GM18519 (cell line): ENCODE data around the gene MAPK11.

Experiments used
- ATAC-seq: cut with Tn5 transposase; IDR thresholded peaks from one replicate; pipeline ENCODE4 v1.9.1; 2021; ENCODE audit warnings: mild to moderate bottlenecking, moderate library complexity; ENCODE audit not compliant: unreplicated experiment, low FRiP score

Gene MAPK11

DNA sequence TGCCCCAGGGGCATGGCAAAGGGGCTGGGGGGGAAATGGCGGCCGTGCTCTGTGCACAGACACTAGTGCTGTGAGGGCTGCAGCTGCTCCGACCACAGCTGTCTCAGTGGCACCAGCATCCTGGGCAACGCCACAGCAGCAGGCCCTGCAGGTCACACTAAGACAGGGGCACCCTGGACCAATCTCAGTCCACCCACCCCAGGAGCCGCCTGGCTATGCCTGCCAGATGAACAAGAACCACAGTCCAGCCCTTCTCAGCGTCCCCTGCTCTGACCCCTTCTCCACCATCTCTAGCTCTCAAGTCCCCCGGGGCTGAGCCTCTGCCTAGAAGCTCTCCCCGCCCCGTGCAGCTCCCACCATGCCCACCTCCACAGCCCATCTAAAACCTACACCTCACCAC is 41.8 kb downstream of the MAPK11 start:
- ATAC-seq, result no peak

DNA sequence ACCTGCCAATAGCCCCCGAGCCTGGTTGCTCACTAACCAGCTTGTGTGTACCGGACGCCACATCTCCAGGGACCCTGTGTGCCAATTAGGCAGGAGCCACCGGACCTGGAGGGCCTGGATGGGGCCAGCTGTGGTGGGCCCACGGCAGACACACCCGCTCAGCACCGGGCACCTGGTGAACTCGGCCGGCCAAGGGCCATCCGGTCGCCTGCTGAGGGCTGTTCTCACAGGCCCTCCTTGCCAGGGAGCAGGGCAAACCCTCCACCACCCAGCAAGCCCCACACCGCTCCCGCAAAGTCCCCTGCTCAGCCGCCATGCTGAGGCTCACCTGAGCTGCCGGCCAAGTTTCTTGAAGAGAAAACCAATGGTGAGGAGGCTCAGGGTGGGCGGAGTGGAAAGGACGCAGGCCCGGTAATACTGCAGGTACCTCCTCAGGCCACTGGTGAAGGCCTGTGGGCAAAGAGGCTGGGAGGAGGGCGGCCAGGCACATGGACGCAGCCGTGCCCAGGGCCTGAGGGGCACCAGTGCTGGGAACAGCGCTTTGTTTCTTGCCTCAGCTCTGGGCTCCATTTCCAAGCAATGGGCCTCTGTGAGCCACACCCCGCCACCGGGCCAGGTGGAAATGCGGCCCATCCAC is 42.5 kb downstream of the MAPK11 start:
- ATAC-seq, result no peak

DNA sequence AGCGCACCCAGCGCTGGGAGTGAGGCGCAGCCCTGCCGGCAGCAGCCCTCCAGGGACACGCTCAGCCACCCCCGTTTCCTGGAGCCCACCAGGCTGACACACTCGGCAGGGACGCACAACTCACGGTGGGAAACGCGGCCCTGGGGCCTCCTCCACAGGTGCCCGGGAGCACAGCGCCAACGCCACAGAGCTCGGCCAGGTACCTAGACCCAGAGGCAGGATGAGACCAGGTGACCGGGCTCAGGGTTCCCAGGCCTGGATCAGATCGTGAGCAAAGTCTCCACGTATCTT is 43.4 kb downstream of the MAPK11 start:
- ATAC-seq, result no peak

DNA sequence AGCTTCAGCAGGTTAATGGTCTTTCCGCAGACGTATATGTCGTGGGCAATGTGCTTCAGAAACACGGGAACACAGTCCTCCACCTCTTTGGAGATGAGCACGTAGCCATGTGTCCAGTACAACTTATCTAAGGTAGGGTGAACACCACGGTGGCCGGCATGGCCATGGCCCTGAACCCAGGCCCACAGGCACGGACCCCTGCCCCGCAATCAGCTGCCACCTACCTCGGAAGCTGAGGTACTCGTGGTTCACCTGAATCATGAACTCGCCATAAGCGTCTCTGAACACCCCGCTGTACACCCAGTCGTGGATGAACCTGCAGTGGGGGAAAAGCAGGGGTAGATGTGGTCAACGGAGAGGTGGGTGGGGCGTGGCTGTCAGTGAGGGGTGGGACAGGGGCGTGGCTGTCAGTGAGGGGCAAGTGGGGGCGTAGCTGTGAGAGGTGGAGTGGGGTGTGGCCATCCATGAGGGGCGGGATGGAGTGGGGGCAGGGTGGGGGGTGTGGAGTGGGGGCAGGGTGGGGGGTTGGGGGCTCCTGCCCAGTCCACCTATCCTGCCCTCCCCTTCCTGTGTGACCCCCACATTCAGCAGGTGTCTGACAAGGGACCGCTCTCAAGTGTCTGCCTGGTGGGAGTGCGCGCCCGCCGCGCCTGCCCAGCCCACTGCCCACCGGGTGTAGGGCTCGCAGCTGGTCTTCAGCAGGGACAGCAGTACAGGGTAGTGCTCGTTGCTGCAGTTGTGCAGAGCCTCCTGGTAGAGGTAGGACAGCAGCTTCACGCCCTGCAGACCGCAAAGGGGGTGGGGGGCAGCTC is 43.9 kb downstream of the MAPK11 start:
- ATAC-seq, result no peak

DNA sequence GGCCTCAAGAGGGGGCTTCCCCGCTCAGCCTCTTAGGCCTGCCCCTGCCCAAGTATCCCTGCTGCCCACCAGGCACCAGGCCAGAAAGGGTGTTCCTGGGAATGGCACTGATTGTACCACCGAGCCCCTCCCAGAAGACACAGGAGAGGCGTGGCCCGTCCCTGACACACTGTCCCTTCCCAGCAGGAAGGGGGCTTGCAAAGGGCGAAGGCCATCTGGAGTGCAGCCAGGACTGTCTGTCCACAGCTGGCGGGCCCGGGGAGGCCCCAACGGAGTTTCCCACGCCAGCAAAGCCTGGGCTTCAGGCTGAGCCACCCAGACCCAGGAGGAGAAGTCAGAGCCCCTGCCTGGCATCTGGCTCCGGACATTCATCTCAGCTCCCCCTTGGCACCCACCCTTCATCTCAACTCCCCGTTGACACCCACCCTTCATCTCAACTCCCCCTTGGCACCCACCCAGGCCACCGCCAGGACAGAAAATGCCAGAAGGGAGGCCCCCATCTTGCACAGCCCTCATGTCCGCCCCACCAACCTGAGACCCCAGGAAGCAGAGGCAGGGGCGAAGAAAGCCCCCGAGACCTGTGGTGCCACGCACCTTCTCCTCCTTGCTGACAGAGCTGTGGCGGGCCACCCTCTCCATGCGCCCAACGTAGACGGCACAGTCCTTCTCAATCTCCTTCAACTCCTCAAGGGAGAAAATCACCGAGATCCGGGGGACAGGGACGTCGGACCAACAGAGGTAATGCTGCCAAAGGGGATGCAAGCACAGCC is 44.8 kb downstream of the MAPK11 start:
- ATAC-seq, result no peak

DNA sequence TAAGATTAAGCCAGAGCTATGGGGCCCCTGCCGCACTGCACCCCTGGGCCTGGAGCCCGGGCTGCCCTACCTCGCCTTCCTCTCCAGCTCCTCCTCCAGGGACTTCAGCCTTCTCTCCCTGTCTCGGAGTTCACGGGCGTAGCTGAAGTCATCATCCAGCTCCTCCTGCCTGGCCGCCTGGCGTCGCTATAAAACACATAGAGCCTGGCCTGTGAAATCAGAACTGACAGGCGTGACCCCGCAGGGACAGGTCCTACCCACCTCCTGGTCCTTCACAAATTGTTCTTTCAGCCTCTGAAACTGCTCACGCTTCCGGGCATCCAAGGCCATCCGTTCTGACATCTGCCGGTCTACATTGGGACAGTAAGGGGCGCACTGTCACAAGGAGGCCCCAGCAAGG is 46.1 kb downstream of the MAPK11 start:
- no peak for ATAC-seq

DNA sequence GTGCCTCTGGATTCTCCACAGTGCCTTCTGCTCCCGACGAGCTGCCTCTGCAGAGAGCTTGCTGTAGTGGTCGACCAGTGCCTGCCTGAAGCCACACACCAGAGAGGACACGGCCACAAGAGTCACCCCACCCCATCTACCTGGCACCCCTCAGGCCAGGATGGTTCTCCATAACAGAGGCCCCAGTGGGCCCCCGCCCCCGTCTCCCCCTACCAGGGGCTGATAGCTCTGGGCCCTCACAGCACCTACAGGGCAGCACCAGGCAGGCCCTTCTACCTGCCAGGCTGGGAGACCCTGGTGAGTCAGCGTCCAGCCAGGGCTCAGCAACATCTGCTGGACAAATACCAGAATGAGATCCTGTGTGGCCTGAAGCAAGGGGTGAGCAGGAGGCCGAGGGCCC is 47.7 kb downstream of the MAPK11 start:
- ATAC-seq, result no peak

DNA sequence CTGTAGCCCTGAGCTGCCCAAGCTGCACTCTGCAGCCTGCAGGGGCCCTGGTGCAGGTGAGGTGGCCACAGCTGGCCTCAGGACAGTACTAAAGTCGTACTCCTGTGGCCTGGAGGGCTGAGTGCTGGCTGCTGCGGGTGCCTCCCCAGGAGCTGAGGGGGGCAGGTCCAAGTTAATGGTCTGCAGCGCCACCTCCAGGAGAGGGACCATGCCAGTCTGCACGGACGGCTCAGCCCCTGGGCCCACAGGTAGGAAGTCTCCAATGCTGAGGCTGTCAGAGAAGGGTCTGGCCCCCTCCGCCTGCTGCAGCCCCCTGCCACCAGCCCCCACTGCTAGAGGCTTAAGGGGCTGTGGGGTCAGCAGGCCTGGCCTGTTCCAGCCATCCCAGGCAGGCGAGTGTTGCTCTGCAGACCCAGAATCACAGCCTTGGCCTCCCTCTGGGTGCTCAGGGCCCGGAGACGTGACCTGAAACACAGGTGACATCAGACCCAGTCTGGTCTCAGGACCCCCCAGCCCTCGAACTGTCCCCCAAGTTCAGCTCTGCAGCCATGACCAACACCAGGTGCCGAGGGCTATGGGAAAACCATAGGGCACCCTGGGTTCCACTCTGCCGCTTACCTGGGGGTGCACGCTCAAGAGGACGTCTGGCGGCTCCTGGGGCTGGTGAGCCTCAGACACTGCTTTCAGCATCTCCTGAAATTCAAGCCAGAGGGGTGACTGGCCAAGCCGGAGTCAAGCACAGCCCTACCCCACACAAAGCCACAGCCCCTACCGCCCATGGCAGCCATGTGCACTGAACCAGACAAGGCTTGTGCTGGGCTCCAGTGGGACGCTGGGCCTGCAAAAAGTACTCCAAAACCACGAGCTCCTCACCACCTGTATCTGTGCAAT is 48.5 kb downstream of the MAPK11 start:
- ATAC-seq, result no peak

DNA sequence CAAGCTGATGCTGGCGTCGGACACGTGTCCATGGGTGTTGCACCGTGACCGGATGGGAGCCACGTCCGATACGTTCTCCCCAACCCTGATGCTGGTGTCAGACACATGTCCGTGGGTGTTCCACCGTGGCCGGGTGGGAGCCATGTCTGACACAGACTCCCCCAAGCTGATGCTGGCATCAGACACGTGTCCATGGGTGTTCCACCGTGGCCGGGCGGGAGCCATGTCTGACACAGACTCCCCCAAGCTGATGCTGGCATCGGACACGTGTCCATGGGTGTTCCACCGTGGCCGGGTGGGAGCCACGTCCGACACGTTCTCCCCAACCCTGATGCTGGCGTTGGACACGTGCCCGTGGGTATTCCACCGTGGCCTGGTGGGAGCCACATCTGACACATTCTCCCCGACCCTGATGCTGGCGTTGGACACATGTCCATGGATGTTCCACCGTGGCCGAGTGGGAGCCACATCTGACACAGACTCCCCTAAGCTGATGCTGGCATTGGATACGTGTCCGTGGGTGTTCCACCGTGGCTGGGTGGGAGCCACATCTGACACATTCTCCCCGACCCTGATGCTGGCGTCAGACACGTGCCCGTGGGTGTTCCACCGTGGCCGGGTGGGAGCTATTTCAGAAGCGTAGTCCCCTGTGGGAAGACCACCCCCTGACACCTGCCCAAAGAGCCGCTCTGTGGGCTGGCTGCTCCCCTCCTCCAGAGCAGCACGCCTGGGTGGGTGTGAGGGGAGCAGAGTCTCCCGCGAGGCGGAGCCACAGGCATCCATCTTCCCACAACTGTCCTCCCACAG is 49.4 kb downstream of the MAPK11 start:
- no peak for ATAC-seq

DNA sequence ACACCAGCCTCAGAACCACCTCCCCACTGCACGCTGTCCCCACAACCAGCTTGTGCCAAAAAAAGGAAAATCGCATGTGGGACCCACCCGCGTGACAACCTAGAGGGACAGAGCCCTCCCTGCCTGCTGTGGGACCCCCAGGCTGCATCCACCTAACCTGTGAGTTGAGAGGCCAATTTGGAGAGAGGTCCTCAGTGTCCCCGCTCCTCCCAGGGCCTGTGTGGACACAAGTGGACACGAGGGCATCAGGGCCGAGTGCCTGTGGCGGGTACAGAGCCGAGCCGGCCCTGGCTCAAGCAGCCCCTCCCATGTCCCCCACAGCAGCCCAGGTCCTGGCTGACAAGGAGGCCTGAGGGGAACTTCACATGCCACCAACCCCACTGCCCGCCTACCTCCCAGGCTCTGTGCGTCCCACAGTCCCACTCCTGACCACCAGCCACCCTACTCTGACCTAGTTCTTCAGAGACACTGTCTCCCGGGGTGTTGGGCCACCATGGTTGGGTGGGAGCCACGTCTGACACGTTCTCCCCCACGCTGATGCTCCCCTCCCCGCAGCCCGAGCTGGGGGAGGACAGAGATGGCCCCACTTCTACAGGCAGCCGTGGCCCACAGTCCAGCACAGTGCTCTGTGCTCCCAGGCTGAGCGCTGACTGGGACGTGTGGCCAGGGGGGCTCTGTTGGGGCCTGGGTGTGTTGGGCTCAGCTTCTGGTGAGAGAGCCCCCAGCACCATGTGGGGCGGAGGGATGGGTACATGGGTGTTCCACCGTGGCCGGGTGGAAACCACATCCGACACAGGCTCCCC is 50.2 kb downstream of the MAPK11 start:
- ATAC-seq, result no peak

DNA sequence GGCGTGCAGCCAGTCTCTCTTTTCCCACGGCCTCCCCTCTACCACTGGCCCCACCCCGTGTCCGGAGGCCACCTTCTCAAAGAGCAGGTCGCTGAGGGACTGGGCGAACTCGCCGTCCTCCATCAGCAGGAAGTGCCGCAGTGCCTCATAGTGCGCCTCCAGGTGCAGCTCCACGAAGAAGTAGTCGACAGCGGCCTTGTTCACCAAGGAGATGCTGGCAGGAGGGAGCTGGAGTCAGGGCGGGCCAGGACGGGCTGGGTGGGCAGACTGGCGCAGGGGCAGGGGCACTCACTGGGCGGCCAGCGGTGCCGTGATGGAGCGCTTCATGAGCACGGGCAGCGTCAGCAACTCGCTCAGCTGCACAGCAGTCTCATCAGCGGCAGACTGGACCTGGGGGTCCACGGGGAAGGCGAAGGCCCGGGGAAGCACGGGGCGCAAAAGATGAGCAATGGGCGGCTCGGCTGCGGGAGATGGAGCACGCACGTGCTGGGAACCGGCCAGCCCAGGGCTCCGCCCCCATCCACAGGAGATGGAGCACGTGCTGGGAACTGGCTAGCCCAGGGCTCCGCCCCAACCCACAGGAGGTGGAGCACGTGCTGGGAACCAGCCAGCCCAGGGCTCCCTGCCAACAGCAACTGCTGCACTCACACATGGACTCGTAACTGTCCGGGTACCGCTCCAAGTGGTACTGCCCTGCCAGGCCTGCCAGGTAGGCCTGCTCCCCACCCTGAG is 51.0 kb downstream of the MAPK11 start:
- ATAC-seq, result no peak

DNA sequence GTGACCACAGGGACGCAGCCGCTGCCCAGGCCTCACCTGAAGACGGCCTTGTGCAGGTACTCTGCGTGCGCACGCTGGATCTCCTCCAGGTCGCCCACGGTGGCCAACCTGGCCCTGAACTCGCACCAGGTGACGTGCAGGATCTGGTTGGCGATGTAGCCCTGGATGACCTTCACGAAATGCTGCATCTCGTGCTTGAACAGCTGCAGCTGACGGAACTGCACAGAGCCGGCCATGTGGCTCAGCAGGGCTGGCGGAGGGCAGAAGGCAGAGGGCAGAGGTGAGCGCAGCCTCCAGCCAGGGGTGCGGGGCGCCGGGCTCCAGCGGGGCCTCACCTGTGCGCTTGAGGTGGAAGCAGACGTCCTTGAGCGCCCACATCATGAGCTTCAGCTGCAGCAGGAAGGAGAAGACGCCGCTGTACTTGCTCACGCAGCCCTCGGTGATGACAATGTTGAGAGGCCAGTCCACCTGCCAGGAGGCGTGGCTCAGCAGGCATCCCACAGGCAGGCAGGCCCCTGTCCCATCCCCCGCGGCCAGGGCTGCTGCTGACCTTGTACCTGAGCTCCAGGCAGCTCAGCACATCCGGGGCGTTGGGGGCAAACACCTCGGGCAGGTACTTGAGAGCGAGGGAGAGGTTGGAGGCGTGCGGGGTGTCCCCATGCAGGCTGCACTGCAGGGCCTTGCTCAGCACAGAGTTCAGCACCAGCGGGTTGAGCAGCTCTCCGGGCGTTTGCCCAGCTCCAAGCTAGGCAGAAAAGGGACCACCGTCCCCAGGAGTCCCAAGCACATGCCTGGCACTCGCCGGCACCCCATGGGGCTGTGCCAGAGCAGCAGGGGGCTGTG is 51.8 kb downstream of the MAPK11 start:
- ATAC-seq, result no peak

DNA sequence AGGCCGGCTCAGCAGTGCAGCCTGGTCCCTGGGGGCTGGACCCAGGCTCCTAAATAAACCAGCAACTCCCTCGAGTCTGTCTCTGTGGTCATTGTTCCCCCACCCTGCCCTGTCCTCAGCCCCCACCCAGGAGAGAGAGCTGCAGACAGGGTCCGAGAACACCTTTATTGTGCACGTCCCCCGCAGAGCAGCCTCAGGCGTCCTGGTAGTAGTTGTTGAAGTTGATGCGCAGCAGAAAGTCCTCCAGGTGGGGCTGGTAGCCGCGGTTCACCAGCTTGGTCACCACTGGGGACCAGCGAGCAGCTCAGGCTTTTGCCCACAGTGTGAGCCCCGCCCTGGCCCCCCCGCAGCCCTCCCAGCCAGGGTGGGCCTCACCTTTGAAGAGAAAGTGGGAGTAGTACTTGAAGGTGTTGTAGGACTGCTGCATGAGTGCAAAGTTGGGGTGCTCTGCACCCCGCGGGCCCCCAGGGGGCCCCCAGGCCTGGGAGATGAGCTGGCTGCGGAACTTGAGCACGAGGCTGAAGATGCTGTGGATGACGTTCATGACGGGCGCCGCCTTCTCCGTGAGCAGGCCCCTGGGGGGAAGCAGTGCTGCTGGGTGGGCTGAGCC is 52.5 kb downstream of the MAPK11 start:
- no peak for ATAC-seq

DNA sequence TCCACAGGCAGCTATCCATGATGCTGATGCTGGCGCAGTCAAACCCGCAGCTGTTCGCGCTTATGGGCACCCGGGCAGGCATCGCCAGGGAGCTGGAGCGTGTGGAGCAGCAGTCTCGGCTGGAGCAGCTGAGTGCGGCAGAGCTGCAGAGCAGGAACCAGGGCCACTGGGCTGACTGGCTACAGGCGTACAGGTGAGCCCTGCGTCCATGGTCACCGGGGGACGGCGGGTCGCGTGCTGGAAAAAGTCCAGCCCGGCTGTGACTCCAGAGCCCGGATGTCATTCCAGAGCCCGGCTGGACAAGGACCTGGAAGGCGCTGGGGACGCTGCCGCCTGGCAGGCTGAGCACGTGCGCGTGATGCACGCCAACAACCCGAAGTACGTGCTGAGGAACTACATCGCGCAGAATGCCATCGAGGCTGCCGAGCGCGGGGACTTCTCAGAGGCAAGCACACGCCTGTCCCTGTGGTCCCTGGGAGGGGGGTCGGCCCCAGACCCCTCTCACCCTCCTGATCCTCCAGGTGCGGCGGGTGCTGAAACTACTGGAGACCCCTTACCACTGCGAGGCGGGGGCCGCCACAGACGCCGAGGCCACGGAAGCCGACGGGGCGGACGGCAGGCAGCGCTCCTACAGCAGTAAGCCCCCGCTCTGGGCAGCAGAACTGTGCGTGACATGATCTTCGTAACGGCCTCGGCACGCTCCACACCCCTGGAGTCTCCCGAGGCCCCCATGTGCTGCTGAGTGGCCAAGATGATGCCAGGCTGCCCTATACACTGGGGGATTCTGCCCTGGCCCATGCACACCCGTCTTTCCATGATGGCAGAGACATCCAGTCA is 53.3 kb downstream of the MAPK11 start:
- ATAC-seq, result no peak

DNA sequence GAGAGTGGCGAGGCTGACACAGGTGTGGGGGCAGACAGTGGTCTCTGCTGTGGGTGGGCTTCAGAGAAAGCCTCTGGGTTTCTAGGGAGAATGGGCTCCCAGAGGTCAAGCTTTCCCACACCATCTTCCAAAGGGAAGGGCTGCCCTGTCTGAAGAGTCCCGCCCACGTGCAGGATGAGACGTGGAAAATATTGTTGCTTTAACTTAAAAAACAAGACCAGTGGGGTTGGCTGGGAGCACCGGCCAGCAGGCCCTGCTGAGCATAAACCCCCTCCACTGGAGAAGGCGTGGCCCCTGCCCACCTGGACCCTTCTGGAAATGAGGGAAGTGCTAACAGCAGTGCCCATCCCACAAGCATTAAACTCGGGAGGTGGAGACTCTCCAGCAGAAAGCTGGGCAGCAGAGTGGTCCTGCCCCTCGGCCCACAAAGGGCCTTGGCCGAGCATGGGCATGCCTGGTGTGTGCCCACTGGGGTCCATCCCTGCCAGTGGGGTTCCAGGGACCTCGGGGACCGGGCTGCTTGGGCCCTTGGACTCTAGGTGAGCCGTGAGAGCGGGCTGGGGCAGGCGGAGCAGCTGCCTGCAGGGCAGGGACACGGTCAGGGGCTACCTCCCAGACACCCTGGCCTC is 54.0 kb downstream of the MAPK11 start:
- ATAC-seq, result no peak
